Lung (tissue), 16 donors: ENCODE measurements around the gene GGTA1. TPM values are rescaled to one million over a fixed set of nuclear protein-coding genes. Genes with fewer than 3 reads are reported as not detected.

ENCODE experiments used
- ATAC-seq: fragments of 200-7000 bp; cut with Tn5 transposase; one replicate; pipeline ENCODE4 v1.9.1; 2020; ENCODE audit warnings: moderate number of reproducible peaks; ENCODE audit not compliant: insufficient read depth, low FRiP score
- DNase-seq, 3 donors: peaks; one replicate each; pipeline ENCODE4 v3.0.0-alpha.2; 2013 to 2017
- H3K27ac ChIP-seq, 2 donors: one replicate each; pipeline ENCODE4 v1.5.1; 2013; ENCODE audit warnings: mild to moderate bottlenecking in 2 of 2, moderate library complexity in 2 of 2, control low read depth in 1 of 2, inconsistent platforms in 1 of 2, low read depth in 1 of 2, low read length in 1 of 2
- H3K27me3 ChIP-seq, 3 donors: one replicate each; pipeline ENCODE4 v1.5.1; 2013; ENCODE audit warnings: low read length in 2 of 3; ENCODE audit not compliant: control insufficient read depth in 3 of 3, insufficient read depth in 3 of 3
- H3K36me3 ChIP-seq, 4 donors: one replicate each; pipeline ENCODE4 v1.5.1; 2013; ENCODE audit warnings: low read length in 4 of 4, mild to moderate bottlenecking in 1 of 4, moderate library complexity in 1 of 4; ENCODE audit not compliant: control insufficient read depth in 4 of 4, insufficient read depth in 4 of 4
- H3K4me1 ChIP-seq, 5 donors: one replicate each; pipeline ENCODE4 v1.5.1; 2013; ENCODE audit warnings: low read length in 5 of 5, mild to moderate bottlenecking in 2 of 5, moderate library complexity in 1 of 5; ENCODE audit not compliant: control insufficient read depth in 5 of 5, insufficient read depth in 5 of 5
- H3K4me3 ChIP-seq: one replicate; pipeline ENCODE4 v1.5.1; 2013; ENCODE audit warnings: mild to moderate bottlenecking, control low read depth, moderate library complexity
- H3K9ac ChIP-seq, 2 donors: one replicate each; pipeline ENCODE4 v1.5.1; 2013; ENCODE audit warnings: low read length in 2 of 2, control low read depth in 1 of 2; ENCODE audit not compliant: insufficient read depth in 1 of 2
- H3K9me3 ChIP-seq, 4 donors: one replicate each; pipeline ENCODE4 v1.5.1; 2013; ENCODE audit warnings: low read length in 3 of 4, mild to moderate bottlenecking in 1 of 4, moderate library complexity in 1 of 4; ENCODE audit not compliant: control insufficient read depth in 4 of 4, insufficient read depth in 3 of 4
- CTCF ChIP-seq: IDR thresholded peaks from 2 replicates; pipeline ENCODE4 v1.5.1; 2012; ENCODE audit warnings: mild to moderate bottlenecking; ENCODE audit errors: control extremely low read depth, extremely low read depth
- WGBS, 2 donors: extraction: QIAGEN DNeasy Blood & Tissue Kit; methylation state at CpG; one replicate each; pipeline ENCODE4 v1.1.7; 2013; 5-methylcytosine and 5-hydroxymethylcytosine counted together
- long read RNA-seq, 5 donors: transcript quantifications; one replicate each; lab custom pipeline, GENCODE V29; 2026
- polyA plus RNA-seq, 2 donors: library from polyadenylated mRNA; stranded (reverse); fragments of 200-250 nt; gene quantifications; one replicate each; pipeline ENCODE4 v1.2.1, GENCODE V29; 2013
- total RNA-seq, 2 donors: library from RNA; depleted of rRNA in 1 of 2; stranded (reverse); fragments of >200 nt in 1 of 2; gene quantifications; one replicate each; pipeline ENCODE4 v1.2.1, GENCODE V29; 2014 to 2021
- donor health status: control.
- donor health status: control.
- donor health status: Bipolar disorder and iron deficiency.
- donor health status: healthy.
- donor health status: DM: yes; HTN: yes; CAD: no.

GGTA1 gene
- total RNA-seq (1 to 10 TPM; 6.3 to 6.6 TPM), polyA plus RNA-seq (1 to 10 TPM; 1.5 to 5.4 TPM)
- long read RNA-seq, donor 1, partial matches to known transcripts: 0 of 3 reads
- long read RNA-seq, donor 1, other reads (novel, unspliced or antisense): 0 of 3 reads
- long read RNA-seq, donor 2, partial matches to known transcripts: 0 of 1 reads
- long read RNA-seq, donor 2, other reads (novel, unspliced or antisense): 0 of 1 reads
- long read RNA-seq, donor 3, partial matches to known transcripts: 0 of 1 reads
- long read RNA-seq, donor 3, other reads (novel, unspliced or antisense): 0 of 1 reads
- long read RNA-seq, donor 4: 0 reads
- long read RNA-seq, donor 5, partial matches to known transcripts: 0 of 3 reads
- long read RNA-seq, donor 5, other reads (novel, unspliced or antisense): 0 of 3 reads

GRCh38 chr9:121499427-121500164, at the start of gene GGTA1:
Gene GGTA1, minus strand, starts transcription at chr9:121499844. Its CDS starts 31,922 bp downstream, at chr9:121467922.
- TF ChIP-seq CTCF: no peak
- Histone ChIP-seq H3K4me1 (peaks cover 2 to 21% (median 8%) of the 10 kb centered on the region in 5 donors), H3K36me3 (no peaks in the 10 kb centered on the region), H3K9me3 (no peaks in the 10 kb centered on the region), H3K27me3 (peaks cover 0 to 12% (median 9%) of the 10 kb centered on the region in 3 donors), H3K27ac (peak within 1 kb of the TSS; percentile 62 to 81), H3K4me3 (peak within 1 kb of the TSS; percentile 30), H3K9ac (peak within 1 kb of the TSS in 1 of 2 donors; percentile 49)
- DNase-seq: peak; percentile 77 to 82 (median 82)
- peak; percentile 73 for ATAC-seq
- 0 to 1% methylated on average over 62 to 72 of the region's 72 CpGs for WGBS, 2 donors

- Histone ChIP-seq H3K36me3 (no peaks in the 10 kb centered on the region), H3K9ac (peak overlapping the region in 1 of 2 donors; percentile 65), H3K4me3 (no peak overlapping the region), H3K27ac (no peak overlapping the region), H3K9me3 (peaks cover 0 to 3% (median 0%) of the 10 kb centered on the region in 4 donors), H3K4me1 (peaks cover 0 to 28% (median 5%) of the 10 kb centered on the region in 5 donors), H3K27me3 (no peaks in the 10 kb centered on the region)
- DNase-seq (peak in 2 of 3 donors; percentile 66 to 70), ATAC-seq (no peak)
- TF ChIP-seq CTCF: no peak
- 88 to 89% methylated on average over 2 of the region's 2 CpGs for WGBS, 2 donors
These were observed 49.0 kb upstream of the GGTA1 start for GRCh38 chr9:121548666-121549065.

- peak; percentile 96 for TF ChIP-seq CTCF
- H3K4me3 ChIP-seq: no peak overlapping the region
- peak; percentile 98 for ATAC-seq
- no peaks in the 10 kb centered on the region for H3K36me3 ChIP-seq
- peaks cover 0 to 28% (median 5%) of the 10 kb centered on the region in 5 donors for H3K4me1 ChIP-seq
- no peak overlapping the region for H3K27ac ChIP-seq
- H3K9me3 ChIP-seq: no peaks in the 10 kb centered on the region
- WGBS, 2 donors: 5 to 10% methylated on average over 25 to 27 of the region's 27 CpGs
- H3K9ac ChIP-seq: peak overlapping the region in 1 of 2 donors; percentile 80
- DNase-seq: peak; percentile 96 to 97 (median 97)
- H3K27me3 ChIP-seq: no peaks in the 10 kb centered on the region
These were observed 46.3 kb upstream of the GGTA1 start for GRCh38 chr9:121545875-121546423.
